GM21576 (cell line): ENCODE measurements around the gene FGF10.

ENCODE experiments used
- ATAC-seq: cut with Tn5 transposase; IDR thresholded peaks from one replicate; pipeline ENCODE4 v1.9.1; 2021; ENCODE audit warnings: mild to moderate bottlenecking, moderate library complexity; ENCODE audit not compliant: unreplicated experiment

Gene FGF10

DNA sequence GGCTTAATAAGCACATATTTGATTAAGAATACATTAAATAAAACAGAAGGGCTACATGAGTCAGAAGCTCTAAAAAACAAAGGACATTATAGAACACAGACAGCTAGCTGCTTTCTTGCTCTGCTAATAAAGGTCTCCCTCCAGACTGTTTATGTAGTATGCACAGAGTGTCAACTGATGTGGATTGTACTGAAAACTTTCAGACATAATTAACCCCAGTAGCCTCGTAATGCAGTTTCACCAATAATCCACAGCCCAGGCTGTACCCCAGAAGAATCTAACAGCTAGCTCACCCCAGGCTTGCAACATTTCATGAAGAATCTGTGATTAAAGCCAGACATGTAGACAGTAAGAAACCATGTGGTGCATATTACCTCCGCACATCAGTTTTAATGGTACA lies 30.8 kb downstream of the FGF10 start:
- ATAC-seq = no peak

DNA sequence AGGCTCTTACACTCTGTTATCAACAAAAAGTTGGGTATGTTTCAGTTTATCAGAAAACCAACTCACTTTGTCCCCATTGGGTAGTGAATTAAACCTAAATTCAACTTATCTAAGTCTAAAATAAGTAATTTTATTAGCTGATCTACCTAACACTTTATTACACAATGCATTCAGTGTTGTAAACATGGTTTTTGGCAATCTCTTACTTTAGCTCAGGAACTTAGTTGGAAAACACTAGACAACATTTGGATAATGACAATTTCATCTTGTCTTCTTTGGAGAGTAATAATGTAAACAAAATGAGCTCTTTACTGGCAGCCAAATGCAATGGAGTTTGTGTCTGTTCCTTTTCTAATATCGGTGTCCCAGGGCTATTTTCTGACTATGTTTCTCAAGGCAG lies 33.0 kb downstream of the FGF10 start:
- ATAC-seq = no peak

DNA sequence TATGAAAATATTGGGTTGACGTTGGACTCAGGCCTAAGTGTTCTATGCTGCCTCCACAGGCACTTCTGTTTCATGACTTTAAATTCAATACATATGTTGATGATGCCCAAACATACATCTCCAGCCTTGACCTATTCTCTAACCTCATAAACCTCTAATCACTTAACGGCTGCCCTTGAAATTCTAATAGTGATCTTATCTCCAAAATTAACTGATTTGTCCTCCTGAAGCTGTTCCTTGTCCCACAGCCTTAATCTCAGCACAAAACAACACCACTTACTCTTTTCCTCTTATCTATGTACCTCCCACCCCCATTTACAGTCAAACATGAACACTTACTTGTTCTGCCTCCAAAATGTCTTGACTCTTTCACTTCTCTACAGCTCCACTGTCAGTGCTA lies 43.3 kb downstream of the FGF10 start:
- no peak for ATAC-seq

DNA sequence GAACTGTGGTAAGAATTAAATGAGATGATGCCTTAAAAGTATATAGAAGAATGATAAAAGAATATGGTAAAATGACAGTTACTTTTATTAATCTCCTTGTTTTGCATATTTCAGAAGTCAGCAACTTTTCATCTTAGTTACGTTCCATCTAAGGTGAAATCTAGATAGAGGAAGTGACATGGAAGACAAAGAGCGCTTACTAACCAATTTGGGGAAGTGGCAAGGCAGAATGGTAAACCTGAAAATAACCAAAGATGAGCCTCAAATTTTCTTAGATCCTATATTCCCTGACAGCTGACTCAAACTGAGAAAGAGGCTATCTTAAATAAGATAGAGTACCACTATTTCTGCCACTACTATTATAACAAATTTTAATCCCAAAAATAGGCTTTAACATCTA lies 52.5 kb downstream of the FGF10 start:
- ATAC-seq = no peak

DNA sequence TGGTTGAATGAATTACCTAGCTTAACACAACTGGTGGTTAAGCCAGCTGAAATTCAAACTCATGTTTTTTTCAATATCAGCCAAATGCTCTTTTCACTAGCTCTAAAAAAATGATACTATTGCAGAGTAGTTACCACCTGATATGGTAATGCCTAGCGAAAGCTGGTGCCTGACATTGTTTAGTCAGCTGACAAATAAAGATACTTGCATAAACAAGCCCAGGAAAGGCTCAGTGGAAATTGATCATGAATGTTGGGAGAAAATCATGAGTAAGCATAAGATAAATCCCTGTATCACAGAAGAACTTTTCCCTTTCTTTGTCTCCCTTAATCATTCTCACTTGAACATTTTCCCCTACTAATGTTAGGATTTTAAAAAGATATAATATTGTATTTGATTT lies 54.6 kb downstream of the FGF10 start:
- ATAC-seq = no peak

DNA sequence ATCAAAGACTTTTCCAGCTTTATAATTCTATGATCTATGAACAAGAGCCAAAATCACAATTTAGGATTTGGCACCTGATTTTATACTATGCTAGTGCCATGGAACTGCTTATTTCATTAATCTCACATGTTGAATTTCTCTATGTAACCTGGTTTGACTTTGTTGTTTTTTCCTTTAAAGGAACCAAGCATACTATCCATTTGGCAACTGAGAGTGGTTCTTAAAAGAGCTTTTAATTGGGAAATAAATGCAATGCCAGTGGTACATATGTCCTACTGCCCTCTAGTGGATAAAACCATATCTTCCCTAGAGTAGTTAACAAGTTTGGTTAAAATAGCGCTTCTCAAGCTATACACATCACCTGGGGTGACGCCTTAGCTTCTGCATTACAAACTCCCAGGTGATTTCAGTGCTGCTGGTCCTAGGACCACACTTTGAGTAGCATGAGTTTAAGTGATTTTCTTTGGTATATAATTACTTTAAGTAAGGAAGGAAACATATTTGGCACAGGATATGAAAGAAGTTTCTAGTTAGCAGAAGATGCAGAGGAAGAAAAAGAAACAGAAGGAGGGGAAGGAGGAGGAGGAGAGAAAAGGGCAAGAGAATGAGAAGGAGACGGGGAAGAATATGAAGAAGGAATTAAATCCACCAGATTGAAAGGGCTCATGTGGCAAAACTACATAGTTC lies 56.8 kb downstream of the FGF10 start:
- no peak for ATAC-seq

DNA sequence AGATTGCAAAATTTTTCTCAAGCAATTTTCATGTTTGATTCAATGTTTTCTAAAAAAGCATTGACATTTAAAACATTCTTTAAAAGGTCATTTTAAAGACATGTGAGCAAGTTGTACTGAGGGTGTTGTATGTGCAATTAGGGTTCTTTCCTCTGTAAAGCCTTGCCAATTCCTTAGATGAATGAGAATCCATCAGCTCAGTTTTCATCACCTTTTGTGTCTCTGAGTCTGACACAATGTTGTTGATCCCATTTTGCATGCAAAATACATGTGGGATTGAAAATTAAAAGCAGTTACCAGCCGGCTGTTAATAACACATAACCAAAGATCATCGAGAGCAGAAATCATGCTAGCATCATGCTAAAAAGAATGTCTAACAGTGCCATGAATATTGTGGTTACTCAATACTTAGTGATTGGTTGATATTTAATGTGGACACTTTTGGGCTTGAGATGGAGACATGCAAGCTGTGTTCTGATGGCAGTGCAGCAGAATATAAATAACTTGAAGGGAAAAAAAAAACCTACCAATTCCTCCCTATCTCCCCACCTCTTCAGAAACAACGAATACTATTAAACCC lies 57.7 kb downstream of the FGF10 start:
- no peak for ATAC-seq

DNA sequence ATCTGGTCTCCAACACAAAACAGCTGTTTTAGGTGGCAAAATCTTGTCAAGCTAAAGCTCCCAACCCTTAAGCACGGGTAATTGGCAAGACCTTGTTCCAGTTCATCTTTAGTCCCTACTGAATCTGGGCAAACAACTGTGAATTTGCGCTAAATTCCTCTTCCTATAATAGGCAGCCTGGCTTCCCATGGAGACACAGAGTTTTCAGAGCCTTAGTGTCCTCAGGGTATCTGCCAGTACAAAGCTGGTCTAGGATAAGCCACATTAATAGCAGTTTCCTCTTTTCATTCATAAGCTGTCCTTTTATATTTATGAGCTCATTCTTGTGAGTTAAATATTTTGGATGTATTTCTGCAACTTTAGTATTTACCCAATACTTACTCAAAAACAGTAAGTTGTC lies 59.5 kb downstream of the FGF10 start:
- ATAC-seq = no peak

DNA sequence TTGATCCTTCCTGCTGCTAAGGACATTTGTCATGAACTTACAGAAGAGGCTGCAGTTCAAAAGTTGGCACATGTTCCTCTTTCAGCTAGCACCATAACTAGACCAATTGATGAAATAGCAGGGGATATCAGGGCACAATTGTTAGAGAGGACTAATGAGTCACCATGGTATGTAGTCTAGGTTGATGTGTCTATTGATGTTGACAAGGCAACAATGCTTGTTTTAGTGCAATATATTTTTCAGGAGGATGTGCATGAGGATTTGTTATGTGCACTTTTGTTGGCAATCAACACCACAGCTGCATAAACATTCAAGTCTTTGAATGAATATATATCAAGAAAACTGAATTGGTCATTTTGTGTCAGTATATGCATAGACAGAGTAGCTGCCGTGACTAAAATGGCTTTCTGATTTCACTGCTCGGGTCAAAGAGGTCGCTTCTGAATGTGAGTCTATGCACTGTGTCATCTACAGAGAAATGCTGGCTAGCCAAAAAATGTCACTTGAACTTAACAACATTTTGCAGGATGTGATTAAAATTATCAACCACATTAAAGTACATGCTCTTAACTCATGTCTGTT lies 68.0 kb downstream of the FGF10 start:
- no peak for ATAC-seq

DNA sequence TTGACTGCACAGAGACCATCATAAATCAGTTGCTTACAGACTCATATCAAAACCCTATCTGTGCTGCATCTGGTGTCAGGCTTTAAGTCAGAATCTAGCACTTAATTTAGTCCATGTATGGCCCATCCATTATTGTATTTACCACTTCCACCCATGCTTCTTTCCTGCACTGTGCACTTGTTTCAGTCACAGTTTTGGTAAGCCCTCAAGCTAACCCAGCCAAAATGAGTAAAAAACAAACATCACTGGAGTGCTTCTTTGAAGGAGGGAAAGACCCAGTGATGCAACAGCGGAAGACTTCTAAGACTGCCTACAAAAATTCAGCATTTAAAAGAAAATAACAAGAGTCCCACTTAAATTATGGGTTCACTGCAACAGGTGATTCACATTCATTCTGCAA lies 69.0 kb downstream of the FGF10 start:
- ATAC-seq = no peak

DNA sequence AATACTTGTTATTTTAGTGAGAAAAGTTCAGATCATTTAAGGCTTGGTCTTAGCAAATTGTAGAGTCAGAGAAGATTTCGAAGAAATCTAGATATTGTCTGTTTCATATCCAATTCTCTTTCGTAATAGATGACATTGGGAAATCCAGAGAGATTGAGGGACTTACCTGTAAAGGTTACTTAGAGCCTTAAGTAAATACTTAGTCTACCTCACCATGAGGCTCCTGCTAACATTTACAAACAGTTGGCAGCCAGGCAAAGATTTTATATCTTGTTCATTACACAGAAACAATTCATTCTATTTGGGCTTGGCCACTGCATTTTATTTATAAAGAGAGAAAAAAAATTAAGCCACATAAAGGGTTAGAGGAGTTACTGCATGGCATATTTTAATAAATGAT lies 70.3 kb downstream of the FGF10 start:
- no peak for ATAC-seq

DNA sequence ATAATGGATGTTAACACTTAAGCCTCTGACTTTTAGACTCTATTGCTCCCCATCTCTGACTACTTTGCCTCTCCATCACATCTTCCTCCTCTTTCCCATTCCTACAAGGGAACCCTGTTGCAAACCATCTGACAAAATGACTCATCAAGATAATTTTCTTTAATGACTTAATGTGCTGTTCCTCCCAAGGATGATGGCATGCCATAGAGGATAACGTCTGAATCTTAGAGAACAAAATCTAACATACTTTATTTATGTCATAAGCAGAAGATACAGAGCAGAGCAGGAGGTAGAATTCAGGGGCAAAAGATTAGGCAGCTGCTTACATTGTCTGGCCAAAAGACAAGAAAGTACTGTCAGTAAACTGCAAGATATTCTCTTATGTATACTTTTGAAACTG lies 76.8 kb downstream of the FGF10 start:
- no peak for ATAC-seq

DNA sequence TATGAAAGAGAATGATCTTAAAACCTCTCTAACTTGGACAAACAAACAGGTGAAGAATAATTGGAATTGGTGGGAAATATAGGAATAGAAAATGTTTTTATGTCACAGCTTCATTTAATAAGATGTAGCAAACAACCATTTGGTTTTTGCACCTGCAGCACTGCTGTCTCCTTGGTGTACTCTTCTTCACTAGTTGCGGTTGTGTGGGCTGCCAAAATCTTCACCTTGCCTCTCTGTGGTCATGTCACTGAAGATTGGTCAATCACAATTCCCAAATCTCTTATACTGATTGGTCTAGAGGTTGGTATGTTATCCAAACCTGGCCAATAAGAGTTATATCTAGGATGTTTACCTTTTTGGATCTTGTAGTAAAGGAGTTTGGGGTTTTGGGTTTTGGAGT lies 88.7 kb downstream of the FGF10 start:
- no peak for ATAC-seq

DNA sequence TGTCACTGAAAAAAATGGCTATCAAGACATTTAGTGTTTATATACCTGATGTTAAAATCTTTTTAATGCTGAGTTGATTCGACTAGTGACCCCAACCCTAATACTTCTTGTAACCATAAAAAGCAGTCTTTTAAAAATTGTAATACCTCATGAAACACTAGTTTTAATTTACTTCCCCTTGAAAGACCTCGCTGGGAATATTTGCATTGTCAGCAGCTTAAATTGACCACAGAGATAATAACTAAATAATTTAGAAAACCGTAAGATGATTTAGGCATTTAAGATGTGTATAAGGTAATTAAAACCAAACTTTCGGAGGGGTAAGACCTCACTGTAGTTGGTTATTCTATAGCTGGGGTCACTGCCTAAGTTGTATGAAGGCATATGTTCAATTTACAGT lies 89.8 kb downstream of the FGF10 start:
- ATAC-seq = no peak

DNA sequence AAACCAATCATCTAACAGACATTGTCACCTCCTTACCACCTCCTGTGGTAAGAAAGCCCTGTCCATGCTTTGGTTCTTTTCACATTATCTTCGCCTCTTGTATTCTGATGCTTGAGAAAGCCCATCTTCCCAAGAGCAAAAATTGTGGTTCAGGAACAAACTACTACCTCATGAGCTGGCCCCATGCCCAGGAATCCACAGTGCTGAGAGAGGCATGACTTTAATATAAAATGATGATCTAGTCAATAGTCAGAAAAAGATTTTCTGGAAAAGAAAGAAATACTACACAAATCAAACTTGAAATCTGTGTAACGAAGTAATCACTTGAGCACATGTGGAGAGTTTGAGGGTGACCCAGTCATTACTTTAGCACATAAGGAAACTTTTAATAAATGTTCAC lies 94.7 kb downstream of the FGF10 start:
- ATAC-seq = no peak

DNA sequence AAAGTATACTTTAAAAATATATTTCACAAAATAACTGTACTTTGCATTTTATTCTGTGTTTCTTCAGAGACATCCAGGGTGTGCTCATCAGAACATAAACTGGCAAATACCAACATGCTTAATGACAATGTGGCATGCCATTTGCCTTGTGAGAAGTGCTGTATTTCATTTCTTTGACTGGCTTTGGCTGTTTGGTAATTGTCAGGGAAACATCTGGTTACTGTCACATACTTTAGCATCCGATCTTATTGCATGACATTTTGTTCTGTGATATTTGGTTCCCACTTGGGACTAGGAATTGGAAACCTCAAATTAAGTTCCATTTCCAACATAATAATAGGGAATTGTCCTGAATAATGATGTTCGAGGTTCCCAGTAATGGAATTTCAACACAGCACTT lies 96.5 kb downstream of the FGF10 start:
- ATAC-seq = no peak

DNA sequence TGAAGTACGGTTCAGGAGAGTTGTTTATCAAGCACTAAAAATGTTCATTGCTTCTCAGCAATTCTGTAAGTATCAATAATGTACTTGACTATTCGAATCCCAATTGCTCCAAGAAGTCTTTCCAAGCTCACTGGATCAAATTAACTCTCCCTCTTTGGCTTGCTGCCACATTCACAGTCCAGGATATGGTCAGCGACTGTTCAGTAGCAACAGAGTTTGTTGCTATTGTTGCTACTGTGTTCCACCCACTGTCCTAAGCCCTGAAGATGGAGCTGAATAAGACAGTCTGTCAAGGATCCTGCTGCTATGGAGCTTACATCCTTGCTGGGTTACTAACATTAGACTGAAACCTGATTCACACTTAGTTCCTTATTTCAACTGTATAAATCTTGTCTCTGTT lies 110.8 kb downstream of the FGF10 start:
- no peak for ATAC-seq

DNA sequence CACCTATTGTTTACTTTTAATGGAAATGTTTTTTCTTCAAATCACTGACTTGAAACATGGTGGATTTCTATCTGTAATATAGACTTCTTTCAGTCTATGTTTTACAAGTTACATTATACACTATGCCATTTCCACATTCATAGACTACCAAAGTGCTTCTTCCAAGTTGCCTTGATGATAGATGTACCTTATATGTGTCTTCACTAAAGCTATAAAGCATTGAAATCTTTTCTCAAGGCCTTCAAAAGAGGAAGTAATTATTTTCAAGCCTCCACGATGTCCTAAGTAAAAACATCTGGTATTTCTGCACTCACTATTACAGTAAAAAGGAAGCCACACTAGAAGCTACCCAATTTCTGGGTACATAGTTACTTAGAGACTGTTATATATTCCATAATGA lies 113.3 kb downstream of the FGF10 start:
- ATAC-seq = no peak

DNA sequence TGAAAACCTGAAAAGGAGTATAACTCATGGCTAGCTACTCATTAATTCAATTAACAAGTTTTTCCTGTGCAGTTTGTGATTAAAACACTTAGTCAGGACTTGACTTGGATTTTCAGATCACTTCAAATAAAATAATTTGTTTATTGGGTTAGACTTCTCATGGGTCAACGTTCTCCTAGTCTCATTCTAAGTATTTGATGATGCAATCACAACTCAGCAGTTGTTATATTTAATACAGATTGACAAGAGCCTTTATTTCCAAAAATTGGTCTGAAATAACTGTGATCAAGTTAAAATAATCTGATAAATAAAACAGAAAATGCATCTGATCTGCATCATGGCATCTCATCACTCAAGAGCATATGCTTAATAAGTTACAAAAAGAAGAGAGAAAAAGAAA lies 113.9 kb downstream of the FGF10 start:
- ATAC-seq = no peak

DNA sequence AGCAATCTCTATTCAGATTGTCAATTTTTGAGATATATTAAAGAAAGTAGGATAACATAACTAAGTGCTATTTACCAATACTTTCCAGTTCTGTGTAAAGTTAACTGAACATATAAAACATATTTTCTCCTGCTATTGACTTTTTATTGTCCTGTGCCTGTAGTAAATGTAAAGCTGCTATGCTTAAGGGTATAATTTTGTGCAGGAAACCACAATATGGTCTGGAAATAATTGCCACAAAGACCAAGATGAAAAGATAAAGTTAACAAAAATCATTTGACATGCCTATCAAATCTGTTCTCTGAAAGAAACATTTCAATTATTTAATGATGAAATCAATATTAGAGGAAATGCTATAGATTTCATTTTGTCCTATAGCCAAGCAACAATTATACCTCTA lies 121.3 kb downstream of the FGF10 start:
- no peak for ATAC-seq

DNA sequence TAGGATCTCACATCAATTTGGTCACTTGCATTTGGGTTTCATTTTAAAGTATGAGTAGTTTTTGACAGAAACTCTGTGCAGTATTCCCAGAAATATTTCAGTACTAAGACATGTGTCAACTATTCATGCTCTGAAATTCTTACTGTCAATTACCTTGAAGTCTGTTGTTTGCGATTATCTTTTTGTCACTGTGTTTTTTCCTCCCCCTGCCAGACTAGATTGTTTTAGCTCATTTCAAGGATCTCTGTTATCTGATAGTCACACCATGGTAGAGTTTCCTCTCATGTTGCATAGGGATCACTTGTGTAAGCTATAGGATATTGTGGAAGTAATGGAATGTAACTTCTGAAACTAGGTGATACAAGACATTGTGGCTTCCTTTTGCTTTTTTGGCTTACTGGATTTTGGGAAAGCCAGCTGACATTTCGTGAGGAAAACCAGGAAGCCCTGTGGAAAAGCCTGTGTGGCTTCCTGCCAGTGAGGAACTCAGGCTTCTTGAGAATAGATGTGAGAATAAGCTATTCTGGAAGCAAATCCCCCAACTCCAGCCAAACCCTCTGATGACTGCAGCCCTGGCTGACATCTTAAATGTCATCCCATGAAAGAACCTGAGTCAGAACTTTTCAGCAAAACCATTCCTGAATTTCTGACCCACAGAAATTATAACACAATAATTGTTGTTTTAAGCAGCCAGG lies 122.2 kb downstream of the FGF10 start:
- ATAC-seq = no peak

DNA sequence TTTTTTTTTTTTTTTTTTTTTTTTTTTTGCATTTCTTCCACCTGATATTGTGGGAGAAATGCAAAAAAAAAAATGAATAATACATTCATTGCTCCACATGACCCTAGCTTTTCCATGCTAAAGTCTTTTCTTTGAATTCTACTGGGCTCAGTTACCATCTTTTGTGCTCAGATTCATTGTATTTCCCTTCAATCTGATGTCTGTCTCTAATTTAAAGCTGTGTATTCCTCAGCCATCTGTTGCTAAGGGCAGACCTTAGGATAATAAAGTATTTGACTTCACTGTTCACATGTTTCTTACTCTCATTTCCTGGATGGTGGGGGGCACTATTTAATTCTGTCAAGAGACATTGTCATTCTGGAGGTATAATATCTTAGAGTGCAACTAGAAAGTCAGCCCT lies 123.5 kb downstream of the FGF10 start:
- ATAC-seq = no peak
